GM12874 (cell line): ENCODE results near the gene CELSR1.

ENCODE experiments used
- CTCF ChIP-seq: IDR thresholded peaks from 2 replicates; pipeline ENCODE4 v1.5.1; 2011; ENCODE audit warnings: low read depth, mild to moderate bottlenecking, control low read depth, low read length, moderate library complexity; ENCODE audit not compliant: insufficient read depth

The CELSR1 gene

GRCh38 chr22:46536537-46537224 is 739 bp downstream of the CELSR1 start:
- no peak for TF ChIP-seq CTCF

- no peak for TF ChIP-seq CTCF
These were observed 1.4 kb downstream of the CELSR1 start for GRCh38 chr22:46535876-46536536.

- no peak for TF ChIP-seq CTCF
These were observed 2.4 kb downstream of the CELSR1 start for GRCh38 chr22:46534901-46535630.

GRCh38 chr22:46534177-46534776 is 3.1 kb downstream of the CELSR1 start:
- TF ChIP-seq CTCF: no peak

- no peak for TF ChIP-seq CTCF
These were observed 4.2 kb downstream of the CELSR1 start for GRCh38 chr22:46533070-46533833.

GRCh38 chr22:46532416-46532815 is 5.0 kb downstream of the CELSR1 start:
- no peak for TF ChIP-seq CTCF
